HG03064 (cell line): Measurements from ENCODE around the gene DNAJA4.

Experiments used
- ATAC-seq: cut with Tn5 transposase; IDR thresholded peaks from one replicate; pipeline ENCODE4 v1.9.1; 2021; ENCODE audit warnings: low read depth; ENCODE audit not compliant: unreplicated experiment

DNAJA4 gene

DNA sequence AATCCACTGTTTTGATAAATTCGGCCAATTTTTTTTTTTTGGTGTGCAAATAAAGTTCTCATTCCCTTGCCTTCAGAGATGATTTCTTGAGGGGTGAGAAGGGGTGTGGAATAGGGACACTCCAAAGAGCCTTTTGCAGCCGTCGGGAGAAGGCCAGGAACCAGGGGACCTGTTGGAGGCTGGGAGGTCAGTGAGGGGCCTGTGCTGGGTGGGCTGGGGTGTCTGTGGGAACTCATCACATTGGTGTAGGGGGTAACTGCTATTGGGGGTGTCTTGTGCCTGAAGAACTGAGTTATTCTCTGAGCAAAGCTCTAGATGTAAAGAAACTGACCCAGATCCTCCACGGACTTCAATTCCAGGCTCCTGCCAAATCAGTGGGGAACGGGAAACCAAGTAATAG lies 48.6 kb downstream of the DNAJA4 start:
- ATAC-seq, result no peak

DNA sequence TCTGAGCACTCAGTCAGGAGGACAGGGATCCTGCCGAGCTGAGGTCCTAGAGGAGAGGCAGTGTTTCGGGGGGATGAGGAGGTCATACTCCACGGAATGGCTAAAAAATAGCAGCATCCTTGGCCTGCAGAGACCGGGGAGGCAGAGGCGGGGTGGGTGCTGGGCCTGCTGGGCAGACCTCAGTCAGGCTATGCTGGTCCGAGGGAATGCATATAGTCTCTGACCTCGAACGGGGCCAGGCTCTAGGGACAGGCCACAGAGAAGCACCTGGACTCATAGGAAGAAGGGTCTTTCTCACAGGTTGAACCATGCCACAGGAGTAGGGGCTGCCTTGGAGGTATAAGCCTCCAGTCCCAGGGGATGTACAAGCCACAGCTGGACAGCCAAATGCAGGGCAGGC lies 49.0 kb downstream of the DNAJA4 start:
- no peak for ATAC-seq

DNA sequence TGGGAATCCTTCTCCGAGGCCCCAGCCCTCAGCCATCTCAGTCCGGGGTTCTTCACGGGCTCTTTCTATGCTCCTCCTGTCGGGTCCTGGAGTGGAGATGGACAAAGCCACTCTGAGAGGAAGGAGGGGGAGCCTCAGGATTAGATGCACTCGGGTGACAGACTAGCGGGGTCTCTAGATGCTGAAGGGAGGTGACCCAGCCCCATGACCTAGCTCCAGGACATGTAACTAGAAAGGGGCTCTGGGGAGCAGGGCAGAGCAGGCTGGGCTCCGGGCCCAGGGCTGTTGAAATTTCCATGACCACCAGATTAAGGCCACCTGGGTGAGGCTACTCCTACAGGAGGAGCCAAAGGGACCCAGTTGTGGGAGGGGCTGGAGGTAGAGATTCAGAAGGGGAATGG lies 49.8 kb downstream of the DNAJA4 start:
- ATAC-seq, result no peak

DNA sequence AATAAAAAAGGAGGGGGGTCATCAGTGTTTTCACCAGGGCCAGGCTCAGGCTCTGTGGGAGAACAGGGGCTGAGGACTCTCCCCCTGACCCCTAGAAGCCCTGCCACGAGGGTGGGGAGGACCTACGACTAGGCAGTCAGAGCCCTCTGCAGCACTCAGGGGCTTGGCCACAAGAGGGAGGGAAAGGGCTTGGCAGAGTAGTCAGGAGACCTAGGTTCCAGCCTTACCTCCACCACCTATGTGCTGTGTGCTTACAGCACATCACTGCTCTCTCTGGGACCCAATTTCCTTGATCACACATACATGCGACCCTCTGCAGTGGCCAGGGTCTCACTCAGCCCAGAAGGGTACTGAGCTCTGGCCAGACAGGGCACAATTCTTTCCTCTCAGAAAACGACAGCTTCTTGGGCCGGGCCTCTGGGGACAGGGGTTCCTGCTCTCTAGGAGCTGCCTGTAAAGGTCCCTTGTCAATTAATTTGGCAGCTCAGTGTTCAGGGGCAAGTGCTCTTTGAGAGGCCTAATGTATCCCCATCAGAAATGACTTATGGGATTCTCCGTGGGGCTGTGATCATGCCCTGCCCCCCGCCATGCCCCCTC lies 51.4 kb downstream of the DNAJA4 start:
- no peak for ATAC-seq

DNA sequence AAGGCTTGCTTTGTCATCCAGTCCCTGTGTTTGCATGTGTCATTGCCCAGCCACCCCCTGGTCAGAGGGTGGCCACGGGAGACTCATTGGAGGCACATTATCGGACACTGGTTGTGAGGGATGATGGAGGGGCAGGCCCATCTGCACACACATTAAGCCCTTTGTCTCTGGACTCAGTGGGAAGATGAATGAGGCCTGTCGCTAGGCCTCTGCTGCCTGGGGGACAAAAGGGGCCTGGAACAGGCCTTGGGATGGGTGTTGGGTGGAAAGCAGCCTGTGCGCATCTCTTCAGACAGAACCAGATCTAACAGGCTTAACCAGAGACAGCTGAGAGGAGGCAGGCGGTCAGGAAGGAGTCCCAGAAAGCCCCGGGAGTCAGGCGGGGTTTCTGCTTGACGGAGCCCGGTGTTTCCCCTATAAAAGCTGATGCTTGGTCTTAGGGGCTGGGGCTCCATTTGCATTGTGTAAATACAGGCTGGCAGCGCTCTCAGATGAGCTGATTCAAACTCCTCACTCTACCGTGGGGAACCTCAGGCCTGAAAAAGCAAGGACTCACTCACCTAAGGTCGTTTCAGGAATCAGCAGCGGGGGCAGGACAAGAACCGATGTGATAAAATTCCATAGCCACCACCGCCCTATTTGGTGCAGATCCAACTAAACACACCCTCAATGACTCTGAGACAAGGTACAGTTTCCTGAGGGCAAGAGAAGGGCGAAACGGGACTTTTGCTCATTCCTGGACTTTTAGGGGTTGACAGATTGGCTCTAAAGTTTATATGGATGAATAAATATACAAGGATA lies 52.1 kb downstream of the DNAJA4 start:
- no peak for ATAC-seq

DNA sequence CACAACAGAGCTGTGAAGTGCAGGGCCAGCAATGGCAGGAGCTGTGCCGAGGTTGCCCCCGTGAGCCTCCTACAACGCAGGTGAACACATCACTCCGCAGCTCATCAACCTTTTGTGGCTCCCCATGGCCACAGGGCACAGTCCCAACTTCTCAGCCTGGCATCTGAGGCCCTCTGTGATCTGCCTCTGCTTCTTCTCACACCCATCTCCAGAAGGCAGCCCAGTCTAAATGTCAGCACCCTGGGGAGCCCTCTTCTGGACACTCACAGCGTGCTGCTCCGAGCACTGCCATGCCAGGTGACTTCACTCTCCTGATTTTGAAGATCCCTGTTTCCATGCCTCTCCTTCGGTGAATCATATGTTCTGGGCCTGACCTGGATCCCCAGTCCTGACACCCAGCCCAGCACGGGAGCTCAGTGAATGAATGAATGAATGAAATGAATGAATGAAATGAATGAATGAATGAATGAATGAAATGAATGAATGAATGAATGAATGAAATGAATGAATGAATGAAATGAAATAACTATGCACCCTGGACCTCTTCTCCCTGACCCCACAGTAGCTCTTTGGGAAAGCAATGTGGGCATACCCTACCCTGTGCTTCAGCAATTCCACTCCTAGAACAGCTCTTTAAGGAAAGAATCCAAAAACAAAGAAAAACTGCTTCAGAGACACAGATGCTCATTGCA lies 52.9 kb downstream of the DNAJA4 start:
- no peak for ATAC-seq

DNA sequence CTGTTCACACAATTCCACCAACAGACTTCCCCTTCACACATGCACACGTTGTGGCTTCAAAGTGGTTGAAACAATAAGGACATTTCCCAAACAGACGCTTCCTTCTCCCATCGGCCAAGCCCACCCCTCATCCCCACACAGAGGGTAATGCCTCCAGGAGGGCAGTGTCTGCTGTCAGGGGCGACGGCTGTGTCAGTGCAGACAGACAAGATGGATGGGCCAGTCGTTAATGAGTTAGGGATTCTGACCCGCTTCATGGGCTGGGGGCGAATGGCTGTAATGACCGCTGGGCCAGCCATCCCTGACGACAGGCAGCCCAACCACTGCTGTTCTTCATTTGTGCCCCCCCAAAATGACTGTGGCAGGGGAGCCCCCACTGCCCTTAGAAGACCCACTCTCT lies 55.2 kb downstream of the DNAJA4 start:
- no peak for ATAC-seq

DNA sequence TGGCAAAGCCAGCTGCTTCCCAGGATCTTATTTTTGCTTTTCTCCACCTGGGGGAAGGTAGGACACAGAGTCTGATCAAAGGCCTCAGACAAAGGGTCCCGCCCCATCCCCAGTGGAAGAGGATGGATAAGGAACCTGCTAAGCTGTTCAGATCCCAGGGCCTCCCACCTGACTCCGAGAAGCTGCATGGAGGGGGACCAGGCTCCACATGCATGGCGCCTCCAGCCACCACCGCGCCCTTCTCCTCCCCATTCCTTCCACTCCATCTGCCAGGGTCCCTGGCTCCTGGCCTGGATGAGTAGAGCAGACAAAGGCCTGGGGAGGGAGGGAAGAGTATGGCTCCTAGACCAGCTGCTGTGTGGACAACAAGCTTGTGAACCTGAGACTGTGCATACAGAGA lies 55.8 kb downstream of the DNAJA4 start:
- ATAC-seq, result no peak

GRCh38 chr15:78321041-78321570 lies 56.7 kb downstream of the DNAJA4 start:
- no peak for ATAC-seq

- ATAC-seq, result no peak
Measured at GRCh38 chr15:78321786-78322185, 57.4 kb downstream of the DNAJA4 start.

DNA sequence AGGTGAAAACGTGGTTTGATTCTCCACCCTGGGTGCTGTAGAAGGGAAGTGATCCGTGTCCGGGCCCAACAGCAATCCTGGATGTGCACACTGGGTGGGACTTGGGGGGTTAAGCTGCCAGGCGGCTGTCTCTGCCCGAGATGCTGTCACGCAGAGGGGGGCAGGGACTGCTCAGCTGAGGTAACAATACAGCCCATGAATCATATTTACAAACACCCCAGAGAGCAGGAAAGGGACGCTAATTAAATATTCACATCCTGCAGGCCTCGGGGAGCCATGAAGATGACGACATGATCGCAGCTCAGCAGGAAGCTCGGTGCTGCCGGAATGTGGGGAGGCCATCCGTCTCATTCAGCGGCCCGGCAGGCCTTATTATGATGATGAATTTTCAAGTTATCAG lies 57.9 kb downstream of the DNAJA4 start:
- no peak for ATAC-seq

- no peak for ATAC-seq
Measured at GRCh38 chr15:78322724-78323521, 58.6 kb downstream of the DNAJA4 start.

GRCh38 chr15:78323693-78324092 lies 59.3 kb downstream of the DNAJA4 start:
- no peak for ATAC-seq

GRCh38 chr15:78324144-78324543 lies 59.8 kb downstream of the DNAJA4 start:
- ATAC-seq, result no peak

- ATAC-seq, result no peak
Measured at GRCh38 chr15:78325092-78325843, 60.9 kb downstream of the DNAJA4 start.

DNA sequence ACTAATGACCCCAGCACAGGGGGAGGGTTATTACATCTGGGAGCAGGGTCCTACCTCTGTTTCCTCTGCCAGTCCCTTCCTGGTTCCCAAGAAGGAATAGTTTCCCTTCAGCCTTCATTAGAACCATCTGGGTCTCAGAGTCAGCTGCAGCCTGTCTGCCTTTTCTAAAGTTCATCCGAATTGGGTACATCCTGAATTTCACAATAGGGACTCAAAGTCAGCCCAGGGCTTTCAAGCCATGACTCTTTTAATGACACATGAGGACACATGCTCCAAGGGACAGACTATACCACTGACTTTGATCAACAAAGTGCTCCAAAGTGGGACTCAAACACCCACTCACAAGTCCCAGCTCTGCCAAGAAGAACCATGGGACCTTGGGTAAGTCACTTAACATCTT lies 63.1 kb downstream of the DNAJA4 start:
- no peak for ATAC-seq

- no peak for ATAC-seq
Measured at GRCh38 chr15:78329625-78330024, 65.3 kb downstream of the DNAJA4 start.
